HEK293 (cell line): Measurements from ENCODE around the gene GCAT.
A peak's percentile ranks its signal among the peaks of the same experiment; 100 is the strongest.

Experiments
- EGR2 ChIP-seq: fragments of 450-650 bp; formaldehyde crosslinking; IDR thresholded peaks from 2 replicates; pipeline ENCODE4 v1.5.1; 2016; ENCODE audit warnings: low read depth, missing biosample characterization, missing genetic modification characterization
- FEZF1 ChIP-seq: fragments of 450-650 bp; formaldehyde crosslinking; IDR thresholded peaks from 2 replicates; pipeline ENCODE4 v1.5.1; 2016; ENCODE audit warnings: missing biosample characterization, missing genetic modification characterization
- GFI1B ChIP-seq: fragments of 450-650 bp; formaldehyde crosslinking; IDR thresholded peaks from 2 replicates; pipeline ENCODE4 v1.5.1; 2016; ENCODE audit warnings: missing biosample characterization, missing genetic modification characterization
- GLIS2 ChIP-seq: fragments of 450-650 bp; formaldehyde crosslinking; IDR thresholded peaks from 2 replicates; pipeline ENCODE4 v1.5.1; 2016; ENCODE audit warnings: missing biosample characterization, missing genetic modification characterization
- IKZF3 ChIP-seq: fragments of 450-650 bp; IDR thresholded peaks from 2 replicates; pipeline ENCODE4 v1.5.0; 2018; ENCODE audit warnings: missing biosample characterization, mild to moderate bottlenecking, missing genetic modification characterization, moderate library complexity
- MEIS1 ChIP-seq: sonication (generic); formaldehyde crosslinking; IDR thresholded peaks from 2 replicates; pipeline ENCODE4 v1.8.1; 2022; ENCODE audit warnings: missing genetic modification reagents, mild to moderate bottlenecking, borderline replicate concordance
- MYNN ChIP-seq: fragments of 450-650 bp; formaldehyde crosslinking; IDR thresholded peaks from 2 replicates; pipeline ENCODE4 v1.5.1; 2016; ENCODE audit warnings: missing biosample characterization, missing genetic modification characterization, borderline replicate concordance
- MZF1 ChIP-seq: fragments of 450-650 bp; formaldehyde crosslinking; IDR thresholded peaks from 2 replicates; pipeline ENCODE4 v1.5.1; 2017; ENCODE audit warnings: missing biosample characterization, missing genetic modification characterization, borderline replicate concordance
- OVOL3 ChIP-seq: fragments of 450-650 bp; formaldehyde crosslinking; IDR thresholded peaks from 2 replicates; pipeline ENCODE4 v1.5.1; 2016; ENCODE audit warnings: missing biosample characterization, missing genetic modification characterization
- PRDM1 ChIP-seq: fragments of 450-650 bp; formaldehyde crosslinking; IDR thresholded peaks from 2 replicates; pipeline ENCODE4; 2016; ENCODE audit warnings: missing biosample characterization, missing genetic modification characterization
- SP3 ChIP-seq: fragments of 450-650 bp; formaldehyde crosslinking; IDR thresholded peaks from 2 replicates; pipeline ENCODE4 v1.5.1; 2016; ENCODE audit warnings: missing biosample characterization, missing genetic modification characterization
- ZBTB49 ChIP-seq: fragments of 450-650 bp; formaldehyde crosslinking; IDR thresholded peaks from 2 replicates; pipeline ENCODE4 v1.5.1; 2016; ENCODE audit warnings: missing biosample characterization, missing genetic modification characterization, low read depth
- ZNF112 ChIP-seq: fragments of 450-650 bp; formaldehyde crosslinking; IDR thresholded peaks from 2 replicates; pipeline ENCODE4 v1.5.0; 2017; ENCODE audit warnings: missing biosample characterization, missing genetic modification characterization
- ZNF133 ChIP-seq: fragments of 450-650 bp; formaldehyde crosslinking; IDR thresholded peaks from 2 replicates; pipeline ENCODE4 v1.5.1; 2016; ENCODE audit warnings: missing biosample characterization, missing genetic modification characterization
- ZNF146 ChIP-seq: fragments of 450-650 bp; formaldehyde crosslinking; IDR thresholded peaks from 2 replicates; pipeline ENCODE4 v1.5.1; 2016; ENCODE audit warnings: missing biosample characterization, missing genetic modification characterization
- ZNF157 ChIP-seq: fragments of 450-650 bp; formaldehyde crosslinking; IDR thresholded peaks from 2 replicates; pipeline ENCODE4 v1.5.1; 2016; ENCODE audit warnings: missing biosample characterization, missing genetic modification characterization
- ZNF2 ChIP-seq: fragments of 450-650 bp; formaldehyde crosslinking; IDR thresholded peaks from 2 replicates; pipeline ENCODE4 v1.5.1; 2016; ENCODE audit warnings: missing biosample characterization, missing genetic modification characterization
- ZNF223 ChIP-seq: fragments of 450-650 bp; formaldehyde crosslinking; IDR thresholded peaks from 2 replicates; pipeline ENCODE4 v1.5.1; 2016; ENCODE audit warnings: missing biosample characterization, missing genetic modification characterization
- ZNF398 ChIP-seq: fragments of 450-650 bp; formaldehyde crosslinking; IDR thresholded peaks from 2 replicates; pipeline ENCODE4 v1.5.1; 2017; ENCODE audit warnings: missing biosample characterization, missing genetic modification characterization
- ZNF48 ChIP-seq: fragments of 450-650 bp; formaldehyde crosslinking; IDR thresholded peaks from 2 replicates; pipeline ENCODE4 v1.5.1; 2016; ENCODE audit warnings: missing biosample characterization, missing genetic modification characterization
- ZNF629 ChIP-seq: fragments of 450-650 bp; formaldehyde crosslinking; IDR thresholded peaks from 2 replicates; pipeline ENCODE4 v1.5.1; 2017; ENCODE audit warnings: missing biosample characterization, missing genetic modification characterization
- ZNF792 ChIP-seq: fragments of 450-650 bp; formaldehyde crosslinking; IDR thresholded peaks from 2 replicates; pipeline ENCODE4 v1.5.1; 2016; ENCODE audit warnings: missing biosample characterization, missing genetic modification characterization
- ZSCAN18 ChIP-seq: fragments of 450-650 bp; formaldehyde crosslinking; IDR thresholded peaks from 2 replicates; pipeline ENCODE4 v1.5.1; 2016; ENCODE audit warnings: missing biosample characterization, missing genetic modification characterization
- TF ChIP-seq, protein P1 (sequence below): fragments of 450-650 bp; formaldehyde crosslinking; IDR thresholded peaks from 2 replicates; pipeline ENCODE4 v1.5.1; 2016; ENCODE audit warnings: missing biosample characterization, missing genetic modification characterization
- TF ChIP-seq, protein P2 (sequence below): fragments of 450-650 bp; formaldehyde crosslinking; IDR thresholded peaks from 2 replicates; pipeline ENCODE4 v1.5.1; 2016; ENCODE audit warnings: missing biosample characterization, missing genetic modification characterization, borderline replicate concordance

Gene GCAT

DNA sequence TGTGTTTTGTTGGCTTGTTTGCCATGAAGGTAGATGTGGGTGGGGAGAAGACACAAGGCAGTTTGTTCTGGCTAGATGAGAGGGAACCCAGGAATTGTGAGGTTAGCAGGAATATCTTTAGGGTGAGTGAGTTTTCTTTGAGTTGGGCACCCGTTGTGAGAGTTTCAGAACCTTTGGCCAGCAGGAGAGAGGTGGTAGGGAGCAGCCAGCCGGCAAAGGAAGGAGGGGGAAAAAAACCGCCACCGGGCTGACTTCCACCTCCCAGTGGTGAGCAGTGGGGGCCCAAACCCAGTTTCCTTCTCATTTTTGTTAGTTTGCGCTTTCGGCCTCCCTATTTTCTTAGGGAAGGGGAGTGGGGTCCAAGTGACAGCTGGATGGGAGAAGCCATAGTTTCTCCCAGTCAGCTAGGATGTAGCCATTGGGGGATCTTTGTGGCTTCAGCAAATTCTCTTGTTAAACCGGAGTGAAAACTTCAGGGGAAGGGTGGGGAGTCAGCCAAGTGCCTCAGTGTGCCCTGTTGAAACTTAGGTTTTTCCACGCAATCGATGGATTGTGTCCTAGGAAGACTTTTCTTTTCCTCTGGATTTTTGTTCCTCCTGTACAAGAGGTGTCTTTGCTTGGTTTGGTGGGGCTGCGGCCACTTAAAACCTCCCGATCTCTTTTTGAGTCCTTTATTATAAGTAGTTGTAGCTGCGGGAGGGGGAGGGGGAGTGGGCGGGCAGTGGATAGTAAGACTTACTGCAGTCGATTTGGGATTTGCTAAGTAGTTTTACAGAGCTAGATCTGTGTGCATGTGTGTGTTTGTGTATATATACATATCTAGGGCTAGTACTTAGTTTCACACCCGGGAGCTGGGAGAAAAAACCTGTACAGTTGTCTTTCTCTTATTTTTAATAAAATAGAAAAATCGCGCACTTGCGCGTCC, 1.1 kb upstream of the GCAT start (continued):
- TF ChIP-seq ZBTB49 (no peak), ZNF157 (tag by site-specific recombination) (no peak), ZNF48 (tag by site-specific recombination) (no peak), GLIS2 (peak; percentile 47), ZNF223 (tag by site-specific recombination) (no peak), MYNN (tag by site-specific recombination) (no peak), EGR2 (tag by site-specific recombination) (peak; percentile 25; the same call in 1 of the 2 replicates), MEIS1 (CRISPR knock-in tag) (no peak), SP3 (tag by site-specific recombination) (no peak), ZNF112 (tag by site-specific recombination) (no peak), PRDM1 (tag by site-specific recombination) (peak; percentile 84), GFI1B (tag by site-specific recombination) (no peak), MZF1 (tag by site-specific recombination) (no peak), ZNF792 (no peak), OVOL3 (tag by site-specific recombination) (no peak), ZNF146 (tag by site-specific recombination) (no peak), ZNF398 (tag by site-specific recombination) (no peak), ZNF133 (tag by site-specific recombination) (no peak), IKZF3 (tag by site-specific recombination) (peak; percentile 78), ZNF2 (tag by site-specific recombination) (no peak), FEZF1 (no peak), ZNF629 (tag by site-specific recombination) (no peak), ZSCAN18 (tag by site-specific recombination) (no peak)
- TF ChIP-seq, protein P1, sequence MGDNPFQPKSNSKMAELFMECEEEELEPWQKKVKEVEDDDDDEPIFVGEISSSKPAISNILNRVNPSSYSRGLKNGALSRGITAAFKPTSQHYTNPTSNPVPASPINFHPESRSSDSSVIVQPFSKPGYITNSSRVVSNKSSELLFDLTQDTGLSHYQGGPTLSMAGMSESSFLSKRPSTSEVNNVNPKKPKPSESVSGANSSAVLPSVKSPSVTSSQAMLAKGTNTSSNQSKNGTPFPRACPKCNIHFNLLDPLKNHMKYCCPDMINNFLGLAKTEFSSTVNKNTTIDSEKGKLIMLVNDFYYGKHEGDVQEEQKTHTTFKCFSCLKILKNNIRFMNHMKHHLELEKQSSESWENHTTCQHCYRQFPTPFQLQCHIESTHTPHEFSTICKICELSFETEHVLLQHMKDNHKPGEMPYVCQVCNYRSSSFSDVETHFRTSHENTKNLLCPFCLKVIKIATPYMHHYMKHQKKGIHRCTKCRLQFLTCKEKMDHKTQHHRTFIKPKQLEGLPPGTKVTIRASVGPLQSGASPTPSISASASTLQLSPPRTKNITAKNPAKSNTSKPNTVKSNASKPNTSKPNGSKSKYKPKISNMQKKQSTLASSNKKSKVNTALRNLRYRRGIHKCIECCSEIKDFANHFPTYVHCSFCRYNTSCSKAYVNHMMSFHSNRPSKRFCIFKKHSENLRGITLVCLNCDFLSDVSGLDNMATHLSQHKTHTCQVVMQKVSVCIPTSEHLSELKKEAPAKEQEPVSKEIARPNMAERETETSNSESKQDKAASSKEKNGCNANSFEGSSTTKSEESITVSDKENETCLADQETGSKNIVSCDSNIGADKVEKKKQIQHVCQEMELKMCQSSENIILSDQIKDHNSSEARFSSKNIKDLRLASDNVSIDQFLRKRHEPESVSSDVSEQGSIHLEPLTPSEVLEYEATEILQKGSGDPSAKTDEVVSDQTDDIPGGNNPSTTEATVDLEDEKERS: no peak
- TF ChIP-seq, protein P2, sequence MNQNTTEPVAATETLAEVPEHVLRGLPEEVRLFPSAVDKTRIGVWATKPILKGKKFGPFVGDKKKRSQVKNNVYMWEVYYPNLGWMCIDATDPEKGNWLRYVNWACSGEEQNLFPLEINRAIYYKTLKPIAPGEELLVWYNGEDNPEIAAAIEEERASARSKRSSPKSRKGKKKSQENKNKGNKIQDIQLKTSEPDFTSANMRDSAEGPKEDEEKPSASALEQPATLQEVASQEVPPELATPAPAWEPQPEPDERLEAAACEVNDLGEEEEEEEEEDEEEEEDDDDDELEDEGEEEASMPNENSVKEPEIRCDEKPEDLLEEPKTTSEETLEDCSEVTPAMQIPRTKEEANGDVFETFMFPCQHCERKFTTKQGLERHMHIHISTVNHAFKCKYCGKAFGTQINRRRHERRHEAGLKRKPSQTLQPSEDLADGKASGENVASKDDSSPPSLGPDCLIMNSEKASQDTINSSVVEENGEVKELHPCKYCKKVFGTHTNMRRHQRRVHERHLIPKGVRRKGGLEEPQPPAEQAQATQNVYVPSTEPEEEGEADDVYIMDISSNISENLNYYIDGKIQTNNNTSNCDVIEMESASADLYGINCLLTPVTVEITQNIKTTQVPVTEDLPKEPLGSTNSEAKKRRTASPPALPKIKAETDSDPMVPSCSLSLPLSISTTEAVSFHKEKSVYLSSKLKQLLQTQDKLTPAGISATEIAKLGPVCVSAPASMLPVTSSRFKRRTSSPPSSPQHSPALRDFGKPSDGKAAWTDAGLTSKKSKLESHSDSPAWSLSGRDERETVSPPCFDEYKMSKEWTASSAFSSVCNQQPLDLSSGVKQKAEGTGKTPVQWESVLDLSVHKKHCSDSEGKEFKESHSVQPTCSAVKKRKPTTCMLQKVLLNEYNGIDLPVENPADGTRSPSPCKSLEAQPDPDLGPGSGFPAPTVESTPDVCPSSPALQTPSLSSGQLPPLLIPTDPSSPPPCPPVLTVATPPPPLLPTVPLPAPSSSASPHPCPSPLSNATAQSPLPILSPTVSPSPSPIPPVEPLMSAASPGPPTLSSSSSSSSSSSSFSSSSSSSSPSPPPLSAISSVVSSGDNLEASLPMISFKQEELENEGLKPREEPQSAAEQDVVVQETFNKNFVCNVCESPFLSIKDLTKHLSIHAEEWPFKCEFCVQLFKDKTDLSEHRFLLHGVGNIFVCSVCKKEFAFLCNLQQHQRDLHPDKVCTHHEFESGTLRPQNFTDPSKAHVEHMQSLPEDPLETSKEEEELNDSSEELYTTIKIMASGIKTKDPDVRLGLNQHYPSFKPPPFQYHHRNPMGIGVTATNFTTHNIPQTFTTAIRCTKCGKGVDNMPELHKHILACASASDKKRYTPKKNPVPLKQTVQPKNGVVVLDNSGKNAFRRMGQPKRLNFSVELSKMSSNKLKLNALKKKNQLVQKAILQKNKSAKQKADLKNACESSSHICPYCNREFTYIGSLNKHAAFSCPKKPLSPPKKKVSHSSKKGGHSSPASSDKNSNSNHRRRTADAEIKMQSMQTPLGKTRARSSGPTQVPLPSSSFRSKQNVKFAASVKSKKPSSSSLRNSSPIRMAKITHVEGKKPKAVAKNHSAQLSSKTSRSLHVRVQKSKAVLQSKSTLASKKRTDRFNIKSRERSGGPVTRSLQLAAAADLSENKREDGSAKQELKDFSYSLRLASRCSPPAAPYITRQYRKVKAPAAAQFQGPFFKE (tag by site-specific recombination): no peak
